Gastroesophageal sphincter (tissue), 4 donors: ENCODE results near the gene CHST15. TPM values are rescaled to one million over a fixed set of nuclear protein-coding genes. Genes with fewer than 3 reads are reported as not detected.
"Not testable (repeated sequence)": the region's sequence is repeated elsewhere in the genome, so short reads cannot be mapped to it uniquely, and the experiment has no call there.

Source experiments
- ATAC-seq: fragments of 150-250 bp; one replicate; pipeline ENCODE4 v1.9.1; 2016; ENCODE audit warnings: mild to moderate bottlenecking, moderate library complexity
- H3K27ac ChIP-seq, 4 donors: fragments of 200-600 bp; sonication (generic) in 3 of 4; 1 replicate in 3 of 4; 2 replicates in 1 of 4; pipeline ENCODE4 v1.5.1; 2016 to 2019
- H3K27me3 ChIP-seq: fragments of 200-600 bp; sonication (generic); one replicate; pipeline ENCODE4 v1.5.1; 2019
- H3K36me3 ChIP-seq, 2 donors: fragments of 200-600 bp; sonication (generic); one replicate each; pipeline ENCODE4 v1.5.1; 2019; ENCODE audit warnings: control low read depth in 1 of 2
- H3K4me1 ChIP-seq, 3 donors: fragments of 200-600 bp; sonication (generic); 1 replicate in 2 of 3; 2 replicates in 1 of 3; pipeline ENCODE4 v1.5.1; 2016 to 2019; ENCODE audit warnings: control low read depth in 2 of 3
- H3K4me3 ChIP-seq, 2 donors: fragments of 200-600 bp; sonication (generic); one replicate each; pipeline ENCODE4 v1.5.1; 2019; ENCODE audit warnings: mild to moderate bottlenecking in 1 of 2, moderate library complexity in 1 of 2
- H3K9me3 ChIP-seq, 3 donors: fragments of 200-600 bp; sonication (generic); one replicate each; pipeline ENCODE4 v1.5.1; 2017 to 2019; ENCODE audit warnings: control low read depth in 2 of 3
- CTCF ChIP-seq, 4 experiments: fragments of 200-600 bp in 2 of 4; fragments of 450-650 bp in 2 of 4; sonication (generic) in 1 of 4; IDR thresholded peaks; one replicate each; pipeline ENCODE4 v1.5.1; 2017 to 2019; ENCODE audit warnings: antibody characterized with exemption in 4 of 4, mild to moderate bottlenecking in 2 of 4, moderate library complexity in 2 of 4
- EP300 ChIP-seq: sonication (generic); formaldehyde crosslinking; IDR thresholded peaks from one replicate; pipeline ENCODE4 v1.6.1; 2017; ENCODE audit warnings: antibody characterized with exemption, mild to moderate bottlenecking
- POLR2A ChIP-seq, 2 donors: fragments of 450-650 bp; IDR thresholded peaks; one replicate each; pipeline ENCODE4 v1.6.1; 2017; ENCODE audit warnings: antibody characterized with exemption in 2 of 2, mild to moderate bottlenecking in 2 of 2, moderate library complexity in 1 of 2
- POLR2AphosphoS5 ChIP-seq: sonication (generic); formaldehyde crosslinking; IDR thresholded peaks from one replicate; pipeline ENCODE4 v1.6.1; 2017; ENCODE audit warnings: antibody characterized with exemption
- WGBS, 2 donors: methylation state at CpG; one replicate each; pipeline ENCODE4 v1.1.5; 2018; ENCODE audit warnings: low coverage in 1 of 2; 5-methylcytosine and 5-hydroxymethylcytosine counted together
- total RNA-seq, 4 donors: library from RNA; depleted of rRNA; stranded (reverse); fragments of >200 nt; gene quantifications; one replicate each; pipeline ENCODE4 v1.1.0, GENCODE V29; 2016

Gene CHST15
- total RNA-seq, 4 donors from 2014 or later: 63.5 to 87.5 (median 74.3) TPM

- Histone ChIP-seq H3K27ac (no peak overlapping the region), H3K9me3 (no peaks in the 10 kb centered on the region), H3K36me3 (no peaks in the 10 kb centered on the region), H3K4me3 (no peak overlapping the region), H3K4me1 (peaks cover 0 to 28% (median 4%) of the 10 kb centered on the region in 3 donors), H3K27me3 (no peaks in the 10 kb centered on the region)
- TF ChIP-seq POLR2AphosphoS5 (no peak), CTCF (IDR thresholded peaks at IDR 0.05) (no peak), EP300 (no peak), POLR2A (IDR thresholded peaks at IDR 0.05) (no peak)
- 52 to 100% methylated on average over 1 to 4 of the region's 4 CpGs for WGBS, 2 donors
- ATAC-seq: no peak
Observed at GRCh38 chr10:124099604-124100003, 6.2 kb upstream of the CHST15 start.

- no peak for ATAC-seq
- WGBS, 2 donors: 91 to 96% methylated on average over 6 to 9 of the region's 10 CpGs
- H3K4me1 ChIP-seq: peaks cover 0 to 37% (median 12%) of the 10 kb centered on the region in 3 donors
Observed at GRCh38 chr10:124098575-124098974, 5.2 kb upstream of the CHST15 start.

GRCh38 chr10:124097883-124098282, 4.5 kb upstream of the CHST15 start:
- Histone ChIP-seq H3K36me3 (no peaks in the 10 kb centered on the region), H3K9me3 (no peaks in the 10 kb centered on the region), H3K4me1 (peaks cover 0 to 39% (median 12%) of the 10 kb centered on the region in 3 donors), H3K27ac (peak overlapping the region in 1 of 4 donors; percentile 14), H3K27me3 (no peaks in the 10 kb centered on the region), H3K4me3 (no peak overlapping the region)
- ATAC-seq: no peak
- TF ChIP-seq POLR2AphosphoS5: no peak
- TF ChIP-seq POLR2A (IDR thresholded peaks at IDR 0.05): no peak
- no peak for TF ChIP-seq EP300
- no peak for TF ChIP-seq CTCF (IDR thresholded peaks at IDR 0.05)
- WGBS, 2 donors: 48 to 56% methylated on average over 9 of the region's 10 CpGs

More at GRCh38 chr10:124098575-124098974, 5.2 kb upstream of the CHST15 start:
- H3K36me3 ChIP-seq: no peaks in the 10 kb centered on the region
- H3K9me3 ChIP-seq: no peaks in the 10 kb centered on the region
- no peaks in the 10 kb centered on the region for H3K27me3 ChIP-seq
- no peak for TF ChIP-seq POLR2A (IDR thresholded peaks at IDR 0.05)
- no peak for TF ChIP-seq EP300
- no peak for TF ChIP-seq POLR2AphosphoS5
- no peak for TF ChIP-seq CTCF (IDR thresholded peaks at IDR 0.05)
- H3K4me3 ChIP-seq: no peak overlapping the region
- H3K27ac ChIP-seq: no peak overlapping the region

DNA sequence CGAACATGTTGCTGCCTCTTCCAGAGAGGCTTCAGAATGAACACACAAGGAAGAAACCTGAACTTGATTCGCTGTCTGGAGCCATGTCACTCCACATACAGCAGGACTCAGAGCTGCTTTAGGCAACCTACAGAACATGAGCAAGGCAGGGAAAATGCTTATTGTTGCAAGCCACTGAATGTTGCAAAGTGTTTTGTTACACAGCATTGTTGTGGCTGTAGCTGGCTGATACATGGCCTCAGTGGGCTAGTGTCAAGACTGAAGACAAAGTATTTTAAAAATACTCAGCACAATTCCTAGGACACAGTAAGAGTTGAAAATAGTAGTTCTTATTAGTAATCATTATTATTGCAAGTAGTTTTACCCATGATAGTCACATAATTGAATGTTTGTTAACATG, 3.1 kb upstream of the CHST15 start:
- Histone ChIP-seq H3K27ac (no peak overlapping the region), H3K4me3 (no peak overlapping the region), H3K4me1 (peaks cover 0 to 46% (median 12%) of the 10 kb centered on the region in 3 donors), H3K9me3 (no peaks in the 10 kb centered on the region), H3K27me3 (no peaks in the 10 kb centered on the region), H3K36me3 (no peaks in the 10 kb centered on the region)
- 90 to 100% methylated on average over 1 to 2 of the region's 2 CpGs for WGBS, 2 donors
- no peak for TF ChIP-seq POLR2A (IDR thresholded peaks at IDR 0.05)
- TF ChIP-seq CTCF (IDR thresholded peaks at IDR 0.05): no peak
- no peak for TF ChIP-seq POLR2AphosphoS5
- no peak for TF ChIP-seq EP300
- no peak for ATAC-seq

DNA sequence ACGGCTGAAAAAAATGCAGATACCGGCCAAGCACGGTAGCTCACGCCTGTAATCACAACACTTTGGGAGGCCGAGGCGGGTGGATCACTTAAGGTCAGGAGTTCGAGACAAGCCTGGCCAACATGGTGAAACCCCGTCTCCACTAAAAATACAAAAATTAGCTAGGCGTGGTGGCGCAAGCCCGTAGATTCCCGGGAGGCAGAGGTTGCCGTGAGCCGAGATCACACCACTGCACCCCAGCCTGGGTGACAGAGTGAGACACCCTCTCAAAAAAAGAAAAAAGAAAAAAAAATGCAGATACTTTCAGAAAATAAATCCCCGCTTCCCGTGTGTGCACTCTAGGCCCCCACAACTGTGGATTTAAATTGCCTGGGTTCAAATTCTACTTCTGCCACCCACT, 2.4 kb upstream of the CHST15 start:
- Histone ChIP-seq H3K27ac (peak overlapping the region in 3 of 4 donors; percentile 96 to 97 (median 97)), H3K4me1 (peaks cover 0 to 53% (median 16%) of the 10 kb centered on the region in 3 donors)
- not testable (repeated sequence) for ATAC-seq, H3K27me3 ChIP-seq, H3K9me3 ChIP-seq, H3K4me3 ChIP-seq, H3K36me3 ChIP-seq
- WGBS, 2 donors: 50 to 66% methylated on average over 2 to 14 of the region's 16 CpGs
